Neural crest cell (in vitro differentiated cells): ENCODE results near the gene RNASEH2B. TPM values are rescaled to one million over a fixed set of nuclear protein-coding genes. Genes with fewer than 3 reads are reported as not detected.

ENCODE experiments used
- DNase-seq: peaks from one replicate; pipeline ENCODE4 v3.0.0; 2021; ENCODE audit warnings: low read depth, mixed read lengths, low spot score
- H3K27ac Mint-ChIP-seq: one replicate; pipeline ENCODE4 v1.8.0; 2021; ENCODE audit warnings: mild to moderate bottlenecking, mixed read lengths; ENCODE audit not compliant: unreplicated experiment
- H3K27me3 Mint-ChIP-seq: 2 replicates; pipeline ENCODE4 v1.8.0; 2021; ENCODE audit warnings: low read depth, mild to moderate bottlenecking, mixed read lengths
- H3K36me3 Mint-ChIP-seq: 2 replicates; pipeline ENCODE4 v1.8.0; 2021; ENCODE audit warnings: low read depth, mild to moderate bottlenecking, mixed read lengths
- H3K4me1 Mint-ChIP-seq: 2 replicates; pipeline ENCODE4 v1.8.0; 2021; ENCODE audit warnings: mixed read lengths
- H3K4me3 Mint-ChIP-seq: one replicate; pipeline ENCODE4 v1.8.0; 2021; ENCODE audit warnings: mild to moderate bottlenecking, mixed read lengths
- H3K9me3 Mint-ChIP-seq: 2 replicates; pipeline ENCODE4 v1.8.0; 2021; ENCODE audit warnings: mixed read lengths
- CTCF ChIP-seq: fragments of 200-600 bp; sonication (generic); conservative IDR thresholded peaks from 2 replicates; pipeline ENCODE4 v1.5.0; 2021; ENCODE audit warnings: antibody characterized with exemption, mild to moderate bottlenecking
- total RNA-seq: library from RNA; stranded (reverse); gene quantifications from 2 replicates; pipeline ENCODE4 v1.2.1, GENCODE V29; 2021

RNASEH2B gene
- total RNA-seq, 1 donor from 2014 or later = 53.2 TPM

- Mint-ChIP-seq H3K9me3 (no peaks in the 10 kb centered on the region), H3K27me3 (no peaks in the 10 kb centered on the region), H3K4me1 (peaks cover 25% of the 10 kb centered on the region), H3K36me3 (no peaks in the 10 kb centered on the region), H3K27ac (no peak overlapping the region), H3K4me3 (no peak overlapping the region)
- no peak for TF ChIP-seq CTCF
- DNase-seq = no peak
These were observed 91.7 kb downstream of the RNASEH2B start for GRCh38 chr13:51001335-51001734.

- H3K27ac Mint-ChIP-seq = no peak overlapping the region
- H3K4me3 Mint-ChIP-seq = no peak overlapping the region
- no peak for TF ChIP-seq CTCF
- peaks cover 25% of the 10 kb centered on the region for H3K4me1 Mint-ChIP-seq
- no peaks in the 10 kb centered on the region for H3K27me3 Mint-ChIP-seq
- no peak for DNase-seq
- no peaks in the 10 kb centered on the region for H3K36me3 Mint-ChIP-seq
- H3K9me3 Mint-ChIP-seq = no peaks in the 10 kb centered on the region
These were observed 93.1 kb downstream of the RNASEH2B start for GRCh38 chr13:51002736-51003135.

- no peaks in the 10 kb centered on the region for H3K36me3 Mint-ChIP-seq
- no peaks in the 10 kb centered on the region for H3K27me3 Mint-ChIP-seq
- H3K4me3 Mint-ChIP-seq = no peak overlapping the region
- H3K27ac Mint-ChIP-seq = no peak overlapping the region
- H3K9me3 Mint-ChIP-seq = no peaks in the 10 kb centered on the region
- no peak for DNase-seq
- peaks cover 25% of the 10 kb centered on the region for H3K4me1 Mint-ChIP-seq
- no peak for TF ChIP-seq CTCF
These were observed 94.1 kb downstream of the RNASEH2B start for GRCh38 chr13:51003642-51004041.

GRCh38 chr13:51004111-51004865 lies 94.7 kb downstream of the RNASEH2B start:
- no peak overlapping the region for H3K4me3 Mint-ChIP-seq
- H3K36me3 Mint-ChIP-seq = no peaks in the 10 kb centered on the region
- DNase-seq = no peak
- H3K27me3 Mint-ChIP-seq = no peaks in the 10 kb centered on the region
- TF ChIP-seq CTCF = no peak
- no peak overlapping the region for H3K27ac Mint-ChIP-seq
- H3K9me3 Mint-ChIP-seq = no peaks in the 10 kb centered on the region
- peaks cover 21% of the 10 kb centered on the region for H3K4me1 Mint-ChIP-seq

GRCh38 chr13:51004918-51005460 lies 95.4 kb downstream of the RNASEH2B start:
- no peaks in the 10 kb centered on the region for H3K36me3 Mint-ChIP-seq
- no peak overlapping the region for H3K4me3 Mint-ChIP-seq
- peaks cover 16% of the 10 kb centered on the region for H3K4me1 Mint-ChIP-seq
- TF ChIP-seq CTCF = no peak
- no peaks in the 10 kb centered on the region for H3K9me3 Mint-ChIP-seq
- DNase-seq = no peak
- H3K27me3 Mint-ChIP-seq = no peaks in the 10 kb centered on the region
- H3K27ac Mint-ChIP-seq = no peak overlapping the region
